WTC11 (cell line): ENCODE data around the gene WRAP73.

Experiments
- ATF1 ChIP-seq: sonication (generic); formaldehyde crosslinking; IDR thresholded peaks from 2 replicates; pipeline ENCODE4 v1.8.1; 2023; ENCODE audit warnings: mild to moderate bottlenecking, moderate library complexity, missing genetic modification reagents
- CTCF ChIP-seq: fragments of 200-600 bp; IDR thresholded peaks from 2 replicates; pipeline ENCODE4 v1.8.0; 2022; ENCODE audit warnings: antibody characterized with exemption
- ESRRA ChIP-seq: sonication (generic); formaldehyde crosslinking; IDR thresholded peaks from 2 replicates; pipeline ENCODE4 v1.8.1; 2022; ENCODE audit warnings: mild to moderate bottlenecking, missing genetic modification reagents, borderline replicate concordance
- FOXJ3 ChIP-seq: sonication (generic); formaldehyde crosslinking; IDR thresholded peaks from 2 replicates; pipeline ENCODE4 v1.9.0; 2021; ENCODE audit warnings: missing genetic modification reagents, mild to moderate bottlenecking, borderline replicate concordance
- JUN ChIP-seq: sonication (generic); formaldehyde crosslinking; IDR thresholded peaks from 2 replicates; pipeline ENCODE4 v1.8.0; 2023; ENCODE audit warnings: mild to moderate bottlenecking, missing genetic modification reagents
- MAX ChIP-seq: sonication (generic); formaldehyde crosslinking; IDR thresholded peaks from 2 replicates; pipeline ENCODE4 v1.8.0; 2022; ENCODE audit warnings: mild to moderate bottlenecking, missing genetic modification reagents
- NR2C2 ChIP-seq: sonication (generic); formaldehyde crosslinking; IDR thresholded peaks from 2 replicates; pipeline ENCODE4 v1.8.0; 2022; ENCODE audit warnings: mild to moderate bottlenecking, missing genetic modification reagents
- TCF7 ChIP-seq: sonication (generic); formaldehyde crosslinking; IDR thresholded peaks from 2 replicates; pipeline ENCODE4 v1.8.0; 2022; ENCODE audit warnings: mild to moderate bottlenecking, low read depth, missing genetic modification reagents, moderate library complexity
- USF1 ChIP-seq: sonication (generic); formaldehyde crosslinking; IDR thresholded peaks from 2 replicates; pipeline ENCODE4 v1.8.0; 2022; ENCODE audit warnings: mild to moderate bottlenecking, missing genetic modification reagents

- no peak for TF ChIP-seq CTCF
- TF ChIP-seq JUN (CRISPR knock-in tag): no peak
- no peak for TF ChIP-seq TCF7
- no peak for TF ChIP-seq ATF1 (CRISPR knock-in tag)
- 0 out of 2 replicates have a peak, but pooled peaks have one; percentile 20 for TF ChIP-seq ESRRA
- no peak for TF ChIP-seq FOXJ3 (CRISPR knock-in tag)
- TF ChIP-seq MAX (CRISPR knock-in tag): peak; percentile 78; the same call in 1 of the 2 replicates
- TF ChIP-seq USF1 (CRISPR knock-in tag): peak; percentile 86; the same call in 1 of the 2 replicates
- TF ChIP-seq NR2C2 (CRISPR knock-in tag): no peak
Observed at GRCh38 chr1:3624200-3625136, 25.4 kb downstream of the WRAP73 start, which contains the start of gene TPRG1L.
